Ishikawa (cell line): ENCODE data around the gene JPT2.

Experiments
- CEBPB ChIP-seq: IDR thresholded peaks from 2 replicates; pipeline ENCODE4 v1.6.1; 2012
- CREB1 ChIP-seq: IDR thresholded peaks from 2 replicates; pipeline ENCODE4 v1.6.1; 2012; ENCODE audit warnings: low read depth
- EP300 ChIP-seq: IDR thresholded peaks from 2 replicates; pipeline ENCODE4 v1.6.1; 2012; ENCODE audit warnings: borderline replicate concordance
- FOXM1 ChIP-seq: IDR thresholded peaks from 2 replicates; pipeline ENCODE4 v1.6.1; 2012; ENCODE audit warnings: low read depth, borderline replicate concordance
- MAX ChIP-seq: IDR thresholded peaks from 2 replicates; pipeline ENCODE4 v1.6.1; 2012
- RAD21 ChIP-seq: IDR thresholded peaks from 2 replicates; pipeline ENCODE4 v1.6.1; 2012; ENCODE audit warnings: low read depth
- REST ChIP-seq: IDR thresholded peaks from 2 replicates; pipeline ENCODE4 v1.6.1; 2012; ENCODE audit warnings: low read depth, mild to moderate bottlenecking
- TAF1 ChIP-seq: IDR thresholded peaks from 2 replicates; pipeline ENCODE4 v1.6.1; 2012; ENCODE audit warnings: low read depth, mild to moderate bottlenecking
- TEAD4 ChIP-seq: IDR thresholded peaks from 2 replicates; pipeline ENCODE4 v1.6.1; 2012
- YY1 ChIP-seq: IDR thresholded peaks from 2 replicates; pipeline ENCODE4 v1.6.1; 2012; ENCODE audit warnings: low read depth

GRCh38 chr16:1734816-1735215 lies 56.7 kb downstream of the JPT2 start:
- no peak for TF ChIP-seq YY1
- no peak for TF ChIP-seq REST
- TF ChIP-seq EP300 = no peak
- no peak for TF ChIP-seq TEAD4
- no peak for TF ChIP-seq TAF1
- no peak for TF ChIP-seq FOXM1
- no peak for TF ChIP-seq CEBPB
- no peak for TF ChIP-seq RAD21
- TF ChIP-seq CREB1 = no peak
- TF ChIP-seq MAX = no peak
